Lung (tissue), 12 donors: ENCODE measurements around the gene LMF1. TPM values are rescaled to one million over a fixed set of nuclear protein-coding genes. Genes with fewer than 3 reads are reported as not detected.

Experiments
- ATAC-seq: fragments of 200-7000 bp; cut with Tn5 transposase; one replicate; pipeline ENCODE4 v1.9.1; 2020; ENCODE audit warnings: moderate number of reproducible peaks; ENCODE audit not compliant: insufficient read depth, low FRiP score
- DNase-seq, 3 donors: peaks; one replicate each; pipeline ENCODE4 v3.0.0-alpha.2; 2013 to 2017
- H3K27ac ChIP-seq, 2 donors: one replicate each; pipeline ENCODE4 v1.5.1; 2013; ENCODE audit warnings: mild to moderate bottlenecking in 2 of 2, moderate library complexity in 2 of 2, control low read depth in 1 of 2, inconsistent platforms in 1 of 2, low read depth in 1 of 2, low read length in 1 of 2
- H3K27me3 ChIP-seq, 3 donors: one replicate each; pipeline ENCODE4 v1.5.1; 2013; ENCODE audit warnings: low read length in 2 of 3; ENCODE audit not compliant: control insufficient read depth in 3 of 3, insufficient read depth in 3 of 3
- H3K36me3 ChIP-seq, 4 donors: one replicate each; pipeline ENCODE4 v1.5.1; 2013; ENCODE audit warnings: low read length in 4 of 4, mild to moderate bottlenecking in 1 of 4, moderate library complexity in 1 of 4; ENCODE audit not compliant: control insufficient read depth in 4 of 4, insufficient read depth in 4 of 4
- H3K4me1 ChIP-seq, 5 donors: one replicate each; pipeline ENCODE4 v1.5.1; 2013; ENCODE audit warnings: low read length in 5 of 5, mild to moderate bottlenecking in 2 of 5, moderate library complexity in 1 of 5; ENCODE audit not compliant: control insufficient read depth in 5 of 5, insufficient read depth in 5 of 5
- H3K4me3 ChIP-seq: one replicate; pipeline ENCODE4 v1.5.1; 2013; ENCODE audit warnings: mild to moderate bottlenecking, control low read depth, moderate library complexity
- H3K9ac ChIP-seq, 2 donors: one replicate each; pipeline ENCODE4 v1.5.1; 2013; ENCODE audit warnings: low read length in 2 of 2, control low read depth in 1 of 2; ENCODE audit not compliant: insufficient read depth in 1 of 2
- H3K9me3 ChIP-seq, 4 donors: one replicate each; pipeline ENCODE4 v1.5.1; 2013; ENCODE audit warnings: low read length in 3 of 4, mild to moderate bottlenecking in 1 of 4, moderate library complexity in 1 of 4; ENCODE audit not compliant: control insufficient read depth in 4 of 4, insufficient read depth in 3 of 4
- WGBS, 2 donors: extraction: QIAGEN DNeasy Blood & Tissue Kit; methylation state at CpG; one replicate each; pipeline ENCODE4 v1.1.7; 2013; 5-methylcytosine and 5-hydroxymethylcytosine counted together
- polyA plus RNA-seq, 2 donors: library from polyadenylated mRNA; stranded (reverse); fragments of 200-250 nt; gene quantifications; one replicate each; pipeline ENCODE4 v1.2.1, GENCODE V29; 2013
- total RNA-seq, 2 donors: library from RNA; depleted of rRNA in 1 of 2; stranded (reverse); fragments of >200 nt in 1 of 2; gene quantifications; one replicate each; pipeline ENCODE4 v1.2.1, GENCODE V29; 2014 to 2021
- TF ChIP-seq, protein P1 (sequence below): IDR thresholded peaks from 2 replicates; pipeline ENCODE4 v1.5.1; 2012; ENCODE audit warnings: mild to moderate bottlenecking; ENCODE audit errors: control extremely low read depth, extremely low read depth
- donor health status: control.
- donor health status: control.
- donor health status: Bipolar disorder and iron deficiency.
- donor health status: healthy.
- donor health status: DM: yes; HTN: yes; CAD: no.

LMF1 gene
- total and polyA plus RNA-seq, 4 donors, result 9.1 to 23.7 (median 20.6) TPM

DNA sequence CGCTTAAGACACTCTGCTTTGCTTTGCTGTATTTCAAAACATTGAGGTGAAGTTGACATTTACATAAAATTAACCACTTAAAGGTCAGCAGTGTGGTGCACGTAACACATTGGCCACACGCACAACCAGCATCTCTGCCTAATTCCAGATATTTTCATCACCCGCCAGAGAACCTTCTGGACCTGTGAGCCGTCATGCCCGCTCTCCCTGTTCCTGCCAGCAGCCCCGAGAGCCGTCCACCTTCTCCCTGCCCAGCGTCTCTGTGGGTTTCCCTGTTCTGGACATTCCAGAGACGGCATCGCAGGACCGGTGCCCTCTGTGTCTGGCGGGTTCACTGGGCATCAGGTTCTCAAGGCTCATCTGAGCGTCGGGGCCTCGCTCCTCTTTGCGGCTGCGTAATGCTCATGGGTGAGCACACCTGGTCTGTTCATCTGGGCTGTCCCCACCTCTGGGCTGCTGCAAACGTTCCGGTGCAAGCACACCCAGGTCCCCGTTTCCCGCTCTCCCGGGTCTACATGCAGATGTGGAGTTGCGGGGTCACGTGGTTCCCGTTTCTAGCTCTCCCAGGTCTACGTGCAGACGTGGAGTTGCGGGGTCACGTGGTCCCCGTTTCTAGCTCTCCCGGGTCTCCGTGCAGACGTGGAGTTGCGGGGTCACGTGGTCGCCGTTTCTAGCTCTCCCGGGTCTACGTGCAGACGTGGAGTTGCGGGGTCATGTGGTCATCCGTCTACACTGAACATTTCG, 122.1 kb downstream of the LMF1 start:
- peaks cover 0 to 11% (median 3%) of the 10 kb centered on the region in 4 donors for H3K9me3 ChIP-seq
- DNase-seq, result no peak
- no peaks in the 10 kb centered on the region for H3K27me3 ChIP-seq
- no peak for ATAC-seq
- no peaks in the 10 kb centered on the region for H3K36me3 ChIP-seq
- TF ChIP-seq, protein P1, sequence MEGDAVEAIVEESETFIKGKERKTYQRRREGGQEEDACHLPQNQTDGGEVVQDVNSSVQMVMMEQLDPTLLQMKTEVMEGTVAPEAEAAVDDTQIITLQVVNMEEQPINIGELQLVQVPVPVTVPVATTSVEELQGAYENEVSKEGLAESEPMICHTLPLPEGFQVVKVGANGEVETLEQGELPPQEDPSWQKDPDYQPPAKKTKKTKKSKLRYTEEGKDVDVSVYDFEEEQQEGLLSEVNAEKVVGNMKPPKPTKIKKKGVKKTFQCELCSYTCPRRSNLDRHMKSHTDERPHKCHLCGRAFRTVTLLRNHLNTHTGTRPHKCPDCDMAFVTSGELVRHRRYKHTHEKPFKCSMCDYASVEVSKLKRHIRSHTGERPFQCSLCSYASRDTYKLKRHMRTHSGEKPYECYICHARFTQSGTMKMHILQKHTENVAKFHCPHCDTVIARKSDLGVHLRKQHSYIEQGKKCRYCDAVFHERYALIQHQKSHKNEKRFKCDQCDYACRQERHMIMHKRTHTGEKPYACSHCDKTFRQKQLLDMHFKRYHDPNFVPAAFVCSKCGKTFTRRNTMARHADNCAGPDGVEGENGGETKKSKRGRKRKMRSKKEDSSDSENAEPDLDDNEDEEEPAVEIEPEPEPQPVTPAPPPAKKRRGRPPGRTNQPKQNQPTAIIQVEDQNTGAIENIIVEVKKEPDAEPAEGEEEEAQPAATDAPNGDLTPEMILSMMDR, result no peak
- no peak overlapping the region for H3K27ac ChIP-seq
- H3K4me1 ChIP-seq, result no peaks in the 10 kb centered on the region
- no peak overlapping the region for H3K4me3 ChIP-seq
- WGBS, 2 donors, result 94 to 96% methylated on average over 44 of the region's 44 CpGs
- no peak overlapping the region for H3K9ac ChIP-seq

DNA sequence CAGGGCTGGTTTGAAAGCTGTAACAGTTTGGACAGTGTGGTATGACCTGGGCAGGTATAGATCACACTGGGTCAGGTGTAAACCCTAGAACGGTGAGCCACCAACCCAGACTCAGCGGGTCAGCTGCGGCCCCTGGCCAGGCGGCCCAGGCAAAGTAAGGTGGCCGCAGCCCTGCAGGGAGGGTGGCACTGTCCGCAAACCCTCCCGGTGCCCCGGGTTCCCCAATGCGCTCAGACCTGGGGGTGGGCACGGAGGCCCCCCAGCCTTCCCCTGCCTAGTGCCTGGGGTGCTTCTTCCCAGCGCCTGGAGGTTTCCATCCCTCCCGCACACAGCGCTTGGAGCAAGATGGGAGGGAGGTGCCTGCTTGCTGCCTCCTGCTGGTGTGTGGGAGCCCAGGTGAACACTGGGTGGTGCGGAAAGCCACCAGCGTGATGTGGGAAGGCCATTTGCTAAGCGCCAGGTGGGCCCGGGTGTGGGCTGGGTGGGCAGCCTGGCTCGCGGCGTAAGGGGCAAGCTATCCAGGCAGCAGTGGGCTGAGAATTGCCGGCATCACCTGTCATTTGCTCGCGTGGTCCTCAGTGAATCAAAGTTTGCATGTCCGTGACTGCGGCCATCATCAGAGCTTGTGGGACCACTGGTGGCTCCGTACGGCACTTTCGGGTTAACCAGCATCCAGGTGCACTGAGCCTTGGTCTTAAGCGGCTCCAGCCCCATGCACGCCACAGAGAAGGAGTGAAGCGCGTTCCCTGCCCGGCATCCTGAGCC, 122.9 kb downstream of the LMF1 start:
- Histone ChIP-seq H3K36me3 (no peaks in the 10 kb centered on the region), H3K4me1 (no peaks in the 10 kb centered on the region), H3K27me3 (no peaks in the 10 kb centered on the region), H3K27ac (no peak overlapping the region), H3K4me3 (no peak overlapping the region), H3K9me3 (peaks cover 0 to 11% (median 3%) of the 10 kb centered on the region in 4 donors), H3K9ac (no peak overlapping the region)
- no peak for DNase-seq
- no peak for ATAC-seq
- TF ChIP-seq, protein P1, result no peak
- 95 to 97% methylated on average over 33 of the region's 33 CpGs for WGBS, 2 donors

DNA sequence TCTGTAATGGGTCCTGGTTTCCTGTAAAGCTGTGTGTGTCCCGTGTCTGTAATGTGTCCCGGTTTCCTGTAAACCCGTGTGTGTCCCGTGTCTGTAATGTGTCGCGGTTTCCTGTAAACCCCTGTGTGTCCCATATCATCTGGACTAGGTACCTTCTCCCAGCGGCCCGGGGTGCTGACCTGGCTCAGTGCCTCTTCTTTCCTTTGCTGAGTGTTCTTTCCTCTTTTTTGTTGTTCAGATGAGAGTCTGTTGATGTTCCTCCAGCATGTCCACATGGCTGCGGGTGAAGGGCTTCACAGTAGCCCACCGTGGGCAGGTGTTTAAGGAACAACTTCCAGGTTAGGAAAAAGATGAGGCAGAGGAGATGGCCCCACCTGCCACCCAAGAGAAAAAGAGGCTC, 123.6 kb downstream of the LMF1 start:
- TF ChIP-seq, protein P1, result no peak
- H3K4me1 ChIP-seq, result no peaks in the 10 kb centered on the region
- WGBS, 2 donors, result 88 to 92% methylated on average over 10 of the region's 10 CpGs
- DNase-seq (no peak), ATAC-seq (no peak)
- no peaks in the 10 kb centered on the region for H3K36me3 ChIP-seq
- H3K9me3 ChIP-seq, result peaks cover 0 to 11% (median 3%) of the 10 kb centered on the region in 4 donors
- no peak overlapping the region for H3K4me3 ChIP-seq
- no peak overlapping the region for H3K9ac ChIP-seq
- H3K27ac ChIP-seq, result no peak overlapping the region
- H3K27me3 ChIP-seq, result no peaks in the 10 kb centered on the region
